Memory B cell (primary cell): Measurements from ENCODE around the gene ANKS1A.
A peak's percentile ranks its signal among the peaks of the same experiment; 100 is the strongest.

Experiments used
- ATAC-seq: fragments of 150-1000 bp; cut with Tn5 transposase; 2 replicates; pipeline ENCODE4 v1.10.0; 2021; ENCODE audit warnings: low read depth, mild to moderate bottlenecking, moderate library complexity
- DNase-seq, 2 donors: peaks; one replicate each; pipeline ENCODE4 v3.0.0; 2022; ENCODE audit warnings: low spot score in 2 of 2
- H3K27ac Mint-ChIP-seq: one replicate; pipeline ENCODE4 v1.8.0; 2022; ENCODE audit warnings: mild to moderate bottlenecking, moderate library complexity, mixed read lengths
- H3K27me3 Mint-ChIP-seq: one replicate; pipeline ENCODE4 v1.8.0; 2022; ENCODE audit warnings: mixed read lengths
- H3K36me3 Mint-ChIP-seq: one replicate; pipeline ENCODE4 v1.8.0; 2022; ENCODE audit warnings: mild to moderate bottlenecking, mixed read lengths
- H3K4me1 Mint-ChIP-seq: one replicate; pipeline ENCODE4 v1.8.0; 2022; ENCODE audit warnings: mixed read lengths
- H3K4me3 Mint-ChIP-seq: one replicate; pipeline ENCODE4 v1.8.0; 2022; ENCODE audit warnings: mild to moderate bottlenecking, moderate library complexity, mixed read lengths
- H3K9me3 Mint-ChIP-seq: one replicate; pipeline ENCODE4 v1.8.0; 2022; ENCODE audit warnings: mixed read lengths

Gene ANKS1A

GRCh38 chr6:34941421-34941820 is 52.4 kb downstream of the ANKS1A start:
- ATAC-seq (no peak), DNase-seq (no peak)
- peaks cover 5% of the 10 kb centered on the region for H3K4me1 Mint-ChIP-seq
- H3K4me3 Mint-ChIP-seq, result no peak overlapping the region
- H3K27ac Mint-ChIP-seq, result no peak overlapping the region
- peaks cover 13% of the 10 kb centered on the region for H3K36me3 Mint-ChIP-seq
- no peaks in the 10 kb centered on the region for H3K27me3 Mint-ChIP-seq
- peaks cover 2% of the 10 kb centered on the region for H3K9me3 Mint-ChIP-seq

GRCh38 chr6:34945317-34945716 is 56.3 kb downstream of the ANKS1A start:
- H3K27me3 Mint-ChIP-seq, result no peaks in the 10 kb centered on the region
- DNase-seq (no peak), ATAC-seq (no peak)
- peaks cover 13% of the 10 kb centered on the region for H3K36me3 Mint-ChIP-seq
- H3K27ac Mint-ChIP-seq, result no peak overlapping the region
- H3K4me3 Mint-ChIP-seq, result no peak overlapping the region
- peaks cover 3% of the 10 kb centered on the region for H3K4me1 Mint-ChIP-seq
- peaks cover 2% of the 10 kb centered on the region for H3K9me3 Mint-ChIP-seq

GRCh38 chr6:34947561-34947960 is 58.5 kb downstream of the ANKS1A start:
- Mint-ChIP-seq H3K9me3 (peaks cover 2% of the 10 kb centered on the region), H3K4me3 (no peak overlapping the region), H3K27me3 (no peaks in the 10 kb centered on the region), H3K36me3 (peaks cover 11% of the 10 kb centered on the region), H3K4me1 (peaks cover 7% of the 10 kb centered on the region), H3K27ac (no peak overlapping the region)
- ATAC-seq (no peak), DNase-seq (no peak)

- DNase-seq (no peak), ATAC-seq (no peak)
- Mint-ChIP-seq H3K9me3 (no peaks in the 10 kb centered on the region), H3K27ac (no peak overlapping the region), H3K36me3 (peaks cover 7% of the 10 kb centered on the region), H3K4me1 (peaks cover 7% of the 10 kb centered on the region), H3K4me3 (no peak overlapping the region), H3K27me3 (no peaks in the 10 kb centered on the region)
Measured at GRCh38 chr6:34949636-34950035, 60.6 kb downstream of the ANKS1A start.

- Mint-ChIP-seq H3K27ac (peak overlapping the region; percentile 19), H3K36me3 (peaks cover 3% of the 10 kb centered on the region), H3K4me1 (peaks cover 11% of the 10 kb centered on the region), H3K4me3 (no peak overlapping the region), H3K9me3 (no peaks in the 10 kb centered on the region), H3K27me3 (no peaks in the 10 kb centered on the region)
- ATAC-seq, result no peak
- no peak for DNase-seq
Measured at GRCh38 chr6:34950849-34951248, 61.8 kb downstream of the ANKS1A start.

- H3K27me3 Mint-ChIP-seq, result no peaks in the 10 kb centered on the region
- H3K4me3 Mint-ChIP-seq, result no peak overlapping the region
- H3K36me3 Mint-ChIP-seq, result peaks cover 5% of the 10 kb centered on the region
- peaks cover 13% of the 10 kb centered on the region for H3K4me1 Mint-ChIP-seq
- ATAC-seq, result no peak
- H3K9me3 Mint-ChIP-seq, result no peaks in the 10 kb centered on the region
- H3K27ac Mint-ChIP-seq, result no peak overlapping the region
- no peak for DNase-seq
Measured at GRCh38 chr6:34951731-34952130, 62.7 kb downstream of the ANKS1A start.

- no peak for DNase-seq
- peak overlapping the region; percentile 40 for H3K27ac Mint-ChIP-seq
- no peak overlapping the region for H3K4me3 Mint-ChIP-seq
- no peaks in the 10 kb centered on the region for H3K27me3 Mint-ChIP-seq
- peaks cover 13% of the 10 kb centered on the region for H3K4me1 Mint-ChIP-seq
- peaks cover 5% of the 10 kb centered on the region for H3K36me3 Mint-ChIP-seq
- no peak for ATAC-seq
- H3K9me3 Mint-ChIP-seq, result no peaks in the 10 kb centered on the region
Measured at GRCh38 chr6:34953061-34954025, 64.3 kb downstream of the ANKS1A start.

GRCh38 chr6:34955442-34955841 is 66.4 kb downstream of the ANKS1A start:
- ATAC-seq, result no peak
- peaks cover 5% of the 10 kb centered on the region for H3K36me3 Mint-ChIP-seq
- H3K9me3 Mint-ChIP-seq, result no peaks in the 10 kb centered on the region
- H3K27me3 Mint-ChIP-seq, result no peaks in the 10 kb centered on the region
- H3K4me1 Mint-ChIP-seq, result peaks cover 12% of the 10 kb centered on the region
- no peak overlapping the region for H3K27ac Mint-ChIP-seq
- H3K4me3 Mint-ChIP-seq, result no peak overlapping the region
- no peak for DNase-seq

GRCh38 chr6:34957231-34957783 is 68.3 kb downstream of the ANKS1A start:
- H3K27ac Mint-ChIP-seq, result no peak overlapping the region
- no peak for ATAC-seq

GRCh38 chr6:34958734-34959133 is 69.7 kb downstream of the ANKS1A start:
- Mint-ChIP-seq H3K27ac (no peak overlapping the region), H3K36me3 (peaks cover 2% of the 10 kb centered on the region), H3K9me3 (no peaks in the 10 kb centered on the region), H3K4me3 (no peak overlapping the region), H3K27me3 (no peaks in the 10 kb centered on the region), H3K4me1 (peaks cover 14% of the 10 kb centered on the region)
- ATAC-seq (no peak), DNase-seq (no peak)

More at GRCh38 chr6:34957231-34957783, 68.3 kb downstream of the ANKS1A start:
- H3K9me3 Mint-ChIP-seq, result no peaks in the 10 kb centered on the region
- DNase-seq, result no peak
- peaks cover 5% of the 10 kb centered on the region for H3K36me3 Mint-ChIP-seq
- peaks cover 17% of the 10 kb centered on the region for H3K4me1 Mint-ChIP-seq
- H3K4me3 Mint-ChIP-seq, result no peak overlapping the region
- H3K27me3 Mint-ChIP-seq, result no peaks in the 10 kb centered on the region

GRCh38 chr6:34959224-34959623 is 70.2 kb downstream of the ANKS1A start:
- Mint-ChIP-seq H3K4me3 (no peak overlapping the region), H3K27ac (no peak overlapping the region), H3K36me3 (peaks cover 2% of the 10 kb centered on the region), H3K9me3 (no peaks in the 10 kb centered on the region), H3K27me3 (no peaks in the 10 kb centered on the region), H3K4me1 (peaks cover 14% of the 10 kb centered on the region)
- ATAC-seq, result no peak
- DNase-seq, result no peak

- no peaks in the 10 kb centered on the region for H3K9me3 Mint-ChIP-seq
- H3K4me1 Mint-ChIP-seq, result peaks cover 10% of the 10 kb centered on the region
- H3K4me3 Mint-ChIP-seq, result no peak overlapping the region
- DNase-seq, result no peak
- no peak for ATAC-seq
- peaks cover 4% of the 10 kb centered on the region for H3K36me3 Mint-ChIP-seq
- peak overlapping the region; percentile 32 for H3K27ac Mint-ChIP-seq
- no peaks in the 10 kb centered on the region for H3K27me3 Mint-ChIP-seq
Measured at GRCh38 chr6:34961082-34961481, 72.0 kb downstream of the ANKS1A start.

GRCh38 chr6:34961574-34961973 is 72.5 kb downstream of the ANKS1A start:
- H3K9me3 Mint-ChIP-seq, result no peaks in the 10 kb centered on the region
- DNase-seq (no peak), ATAC-seq (no peak)
- H3K4me1 Mint-ChIP-seq, result peaks cover 8% of the 10 kb centered on the region
- no peak overlapping the region for H3K4me3 Mint-ChIP-seq
- H3K36me3 Mint-ChIP-seq, result peaks cover 2% of the 10 kb centered on the region
- H3K27me3 Mint-ChIP-seq, result no peaks in the 10 kb centered on the region
- no peak overlapping the region for H3K27ac Mint-ChIP-seq

- Mint-ChIP-seq H3K4me1 (peaks cover 8% of the 10 kb centered on the region), H3K4me3 (no peak overlapping the region), H3K9me3 (no peaks in the 10 kb centered on the region), H3K27ac (no peak overlapping the region), H3K36me3 (peaks cover 4% of the 10 kb centered on the region), H3K27me3 (no peaks in the 10 kb centered on the region)
- no peak for ATAC-seq
- no peak for DNase-seq
Measured at GRCh38 chr6:34964564-34964963, 75.5 kb downstream of the ANKS1A start.
